Nephron (organoid): Measurements from ENCODE around the gene CASTOR2.

ENCODE experiments used
- H3K27ac Mint-ChIP-seq, 3 experiments: 2 replicates each; pipeline ENCODE4 v1.8.0; 2020; ENCODE audit warnings: mixed read lengths in 3 of 3, mild to moderate bottlenecking in 2 of 3, moderate library complexity in 1 of 3
- H3K27me3 Mint-ChIP-seq: 2 replicates; pipeline ENCODE4 v1.8.0; 2021; ENCODE audit warnings: low read depth, mild to moderate bottlenecking, moderate library complexity, mixed read lengths
- H3K36me3 Mint-ChIP-seq: 2 replicates; pipeline ENCODE4 v1.8.0; 2020; ENCODE audit warnings: low read depth, mixed read lengths
- H3K4me1 Mint-ChIP-seq: 2 replicates; pipeline ENCODE4 v1.8.0; 2020; ENCODE audit warnings: mixed read lengths
- H3K4me3 Mint-ChIP-seq, 3 experiments: 2 replicates each; pipeline ENCODE4 v1.8.0; 2020; ENCODE audit warnings: mild to moderate bottlenecking in 3 of 3, mixed read lengths in 3 of 3, moderate library complexity in 2 of 3
- H3K9me3 Mint-ChIP-seq: 2 replicates; pipeline ENCODE4 v1.8.0; 2020; ENCODE audit warnings: mixed read lengths
- TF ChIP-seq, protein P1 (sequence below), 3 experiments: fragments of 200-600 bp; sonication (generic); IDR thresholded peaks; one replicate each; pipeline ENCODE4 v1.5.0; 2021; ENCODE audit warnings: antibody characterized with exemption in 3 of 3; ENCODE audit not compliant: unreplicated experiment in 3 of 3

The CASTOR2 gene

DNA sequence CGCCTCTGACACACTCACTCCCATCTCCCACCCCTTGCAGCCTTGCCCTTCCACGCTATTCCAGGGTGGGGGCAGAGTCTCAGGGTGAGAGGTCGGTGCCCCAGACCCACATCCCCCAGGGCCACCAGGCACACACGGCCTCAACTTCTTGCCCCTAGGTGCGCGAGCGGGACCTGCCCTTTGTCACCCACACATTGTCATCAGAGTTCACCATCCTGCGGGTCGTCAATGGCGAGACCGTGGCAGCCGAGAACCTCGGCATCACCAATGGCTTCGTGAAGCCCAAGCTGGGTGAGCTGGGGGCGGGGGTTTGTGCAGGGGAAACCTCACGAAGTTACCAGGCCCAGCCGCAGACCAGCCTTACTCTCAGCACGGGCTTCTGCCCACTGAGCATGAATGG, 53.3 kb downstream of the CASTOR2 start:
- no peaks in the 10 kb centered on the region for H3K27me3 Mint-ChIP-seq
- H3K36me3 Mint-ChIP-seq: peaks cover 28% of the 10 kb centered on the region
- no peaks in the 10 kb centered on the region for H3K9me3 Mint-ChIP-seq
- H3K27ac Mint-ChIP-seq: no peak overlapping the region
- H3K4me1 Mint-ChIP-seq: no peaks in the 10 kb centered on the region
- TF ChIP-seq, protein P1, sequence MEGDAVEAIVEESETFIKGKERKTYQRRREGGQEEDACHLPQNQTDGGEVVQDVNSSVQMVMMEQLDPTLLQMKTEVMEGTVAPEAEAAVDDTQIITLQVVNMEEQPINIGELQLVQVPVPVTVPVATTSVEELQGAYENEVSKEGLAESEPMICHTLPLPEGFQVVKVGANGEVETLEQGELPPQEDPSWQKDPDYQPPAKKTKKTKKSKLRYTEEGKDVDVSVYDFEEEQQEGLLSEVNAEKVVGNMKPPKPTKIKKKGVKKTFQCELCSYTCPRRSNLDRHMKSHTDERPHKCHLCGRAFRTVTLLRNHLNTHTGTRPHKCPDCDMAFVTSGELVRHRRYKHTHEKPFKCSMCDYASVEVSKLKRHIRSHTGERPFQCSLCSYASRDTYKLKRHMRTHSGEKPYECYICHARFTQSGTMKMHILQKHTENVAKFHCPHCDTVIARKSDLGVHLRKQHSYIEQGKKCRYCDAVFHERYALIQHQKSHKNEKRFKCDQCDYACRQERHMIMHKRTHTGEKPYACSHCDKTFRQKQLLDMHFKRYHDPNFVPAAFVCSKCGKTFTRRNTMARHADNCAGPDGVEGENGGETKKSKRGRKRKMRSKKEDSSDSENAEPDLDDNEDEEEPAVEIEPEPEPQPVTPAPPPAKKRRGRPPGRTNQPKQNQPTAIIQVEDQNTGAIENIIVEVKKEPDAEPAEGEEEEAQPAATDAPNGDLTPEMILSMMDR (IDR thresholded peaks at IDR 0.05; ENCODE audit: unreplicated experiment in 3 of 3): no peak
- H3K4me3 Mint-ChIP-seq: no peak overlapping the region

DNA sequence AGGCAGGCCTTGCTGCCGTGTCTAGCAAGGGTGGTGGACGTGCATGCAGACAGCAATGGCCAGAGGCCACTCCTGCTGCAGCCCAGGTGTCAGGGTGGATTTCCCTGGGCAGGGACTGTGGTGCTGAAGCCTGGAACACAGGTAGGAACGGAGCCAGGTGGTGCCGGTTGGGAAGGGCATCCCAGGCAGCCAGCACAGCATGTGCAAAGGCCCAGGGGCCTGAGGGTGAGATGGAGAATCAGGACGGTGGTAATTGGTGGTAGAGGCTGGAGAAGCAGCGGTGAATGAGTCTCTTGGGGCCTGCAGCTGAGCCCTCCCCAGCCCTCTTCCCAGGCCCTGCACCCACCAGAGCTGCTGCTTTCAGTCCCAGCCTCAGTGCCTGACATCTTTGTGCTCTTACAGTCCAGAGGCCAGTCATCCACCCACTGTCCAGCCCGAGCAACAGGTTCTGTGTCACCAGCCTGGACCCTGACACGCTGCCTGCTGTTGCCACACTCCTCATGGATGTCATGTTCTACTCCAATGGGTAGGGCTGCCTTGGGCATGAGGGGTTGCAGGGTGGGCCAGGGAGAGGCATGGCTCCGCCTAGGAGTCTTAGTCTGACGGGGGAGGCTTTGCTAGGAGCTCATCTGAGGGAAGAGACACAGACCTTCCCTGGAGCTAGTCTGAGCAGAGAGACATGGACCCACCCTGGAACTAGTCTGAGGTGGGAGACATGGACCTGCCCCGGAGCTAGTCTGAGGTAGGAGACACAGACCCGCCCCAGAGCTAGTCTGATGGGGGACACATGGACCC, 54.3 kb downstream of the CASTOR2 start:
- Mint-ChIP-seq H3K27me3 (no peaks in the 10 kb centered on the region), H3K27ac (no peak overlapping the region), H3K4me1 (no peaks in the 10 kb centered on the region), H3K36me3 (peaks cover 28% of the 10 kb centered on the region), H3K4me3 (no peak overlapping the region), H3K9me3 (no peaks in the 10 kb centered on the region)
- TF ChIP-seq, protein P1 (IDR thresholded peaks at IDR 0.05; ENCODE audit: unreplicated experiment in 3 of 3): no peak

DNA sequence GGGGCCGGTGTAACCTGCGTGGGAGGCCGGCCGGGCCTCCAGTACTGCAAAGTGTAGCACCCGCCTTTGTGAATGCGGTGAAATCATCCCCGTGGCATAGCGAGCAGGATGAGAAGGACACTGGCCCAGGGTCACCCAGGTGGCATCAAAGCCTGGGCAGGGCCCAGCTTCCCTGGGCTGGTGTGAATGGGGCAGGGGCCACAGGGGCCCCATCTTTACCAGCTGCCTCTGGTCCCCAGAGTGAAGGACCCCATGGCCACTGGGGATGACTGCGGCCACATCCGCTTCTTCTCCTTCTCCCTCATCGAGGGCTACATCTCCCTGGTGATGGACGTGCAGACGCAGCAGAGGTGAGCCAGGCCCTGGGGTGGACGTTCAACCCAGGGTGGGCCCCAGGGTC, 55.3 kb downstream of the CASTOR2 start:
- TF ChIP-seq, protein P1 (IDR thresholded peaks at IDR 0.05; ENCODE audit: unreplicated experiment in 3 of 3): no peak
- Mint-ChIP-seq H3K4me1 (no peaks in the 10 kb centered on the region), H3K4me3 (no peak overlapping the region), H3K36me3 (peaks cover 28% of the 10 kb centered on the region), H3K9me3 (no peaks in the 10 kb centered on the region), H3K27ac (no peak overlapping the region), H3K27me3 (no peaks in the 10 kb centered on the region)

DNA sequence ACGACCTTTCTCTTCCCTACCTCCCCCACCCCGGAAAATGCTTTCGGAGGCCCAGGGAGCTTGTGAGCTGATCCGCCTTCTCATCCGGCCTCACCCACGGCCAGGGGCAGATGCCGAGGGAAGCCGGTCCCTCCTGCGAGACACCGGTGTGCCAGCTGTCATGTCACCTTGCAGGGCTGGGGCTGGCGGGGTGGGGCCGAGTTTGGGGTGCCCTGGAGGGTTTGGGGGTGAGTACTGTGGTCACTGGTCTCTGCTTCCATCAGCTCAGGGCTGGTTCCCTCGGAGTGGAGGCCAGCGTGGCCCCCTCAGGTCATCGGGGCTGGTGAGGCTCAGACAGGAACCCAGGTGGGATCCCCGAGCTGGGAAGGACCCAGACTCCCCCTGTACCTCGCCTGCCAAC, 60.4 kb downstream of the CASTOR2 start:
- TF ChIP-seq, protein P1 (IDR thresholded peaks at IDR 0.05; ENCODE audit: unreplicated experiment in 3 of 3): no peak
- H3K4me1 Mint-ChIP-seq: no peaks in the 10 kb centered on the region
- H3K4me3 Mint-ChIP-seq: no peak overlapping the region
- peaks cover 26% of the 10 kb centered on the region for H3K36me3 Mint-ChIP-seq
- no peak overlapping the region for H3K27ac Mint-ChIP-seq
- H3K27me3 Mint-ChIP-seq: no peaks in the 10 kb centered on the region
- H3K9me3 Mint-ChIP-seq: no peaks in the 10 kb centered on the region

DNA sequence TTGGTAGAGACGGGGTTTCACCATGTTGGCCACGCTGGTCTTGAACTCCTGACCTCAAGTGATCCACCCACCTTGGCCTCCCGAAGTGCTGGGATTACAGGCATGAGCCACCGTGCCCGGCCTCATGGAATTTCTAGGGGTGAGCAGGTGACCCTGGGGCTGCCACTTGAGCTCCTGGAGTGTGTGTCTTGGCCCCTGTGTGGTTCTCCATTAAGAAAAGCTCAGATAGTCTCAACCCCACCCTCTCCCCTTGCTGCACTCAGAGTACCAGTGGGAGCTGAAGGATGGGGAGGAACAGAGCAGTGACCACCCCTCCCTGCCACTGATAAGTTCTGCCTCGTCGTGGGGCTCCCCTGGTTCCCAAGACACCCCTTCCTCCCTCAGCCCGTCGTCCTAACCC, 63.8 kb downstream of the CASTOR2 start:
- Mint-ChIP-seq H3K27me3 (no peaks in the 10 kb centered on the region), H3K4me1 (peaks cover 4% of the 10 kb centered on the region), H3K9me3 (no peaks in the 10 kb centered on the region), H3K4me3 (no peak overlapping the region), H3K36me3 (peaks cover 24% of the 10 kb centered on the region), H3K27ac (no peak overlapping the region)
- TF ChIP-seq, protein P1 (IDR thresholded peaks at IDR 0.05; ENCODE audit: unreplicated experiment in 3 of 3): no peak

DNA sequence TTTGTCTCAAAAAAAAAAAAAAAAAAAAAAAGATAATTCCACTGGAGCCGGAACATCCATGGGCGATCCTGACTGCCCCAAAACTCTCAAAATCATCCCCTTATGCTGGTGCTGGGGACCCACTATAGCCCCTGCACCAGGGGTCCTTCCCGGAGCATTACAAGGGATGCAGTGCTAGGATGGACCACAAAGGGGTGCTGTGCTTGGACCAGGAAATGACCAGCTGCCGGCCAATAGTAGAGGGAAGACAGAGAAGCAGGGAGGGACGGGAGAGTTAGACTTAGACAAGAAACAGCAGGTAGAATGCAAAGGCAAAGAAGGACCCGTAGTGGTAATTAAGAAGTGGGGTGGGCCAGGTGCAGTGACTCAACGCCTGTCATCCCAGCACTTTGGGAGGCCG, 68.6 kb downstream of the CASTOR2 start:
- no peaks in the 10 kb centered on the region for H3K27me3 Mint-ChIP-seq
- peak overlapping the region in 2 of 3 experiments; percentile 41 to 57 for H3K27ac Mint-ChIP-seq
- peaks cover 16% of the 10 kb centered on the region for H3K36me3 Mint-ChIP-seq
- H3K9me3 Mint-ChIP-seq: no peaks in the 10 kb centered on the region
- H3K4me3 Mint-ChIP-seq: no peak overlapping the region
- peaks cover 10% of the 10 kb centered on the region for H3K4me1 Mint-ChIP-seq
- TF ChIP-seq, protein P1 (IDR thresholded peaks at IDR 0.05; ENCODE audit: unreplicated experiment in 3 of 3): no peak
